Measurements from ENCODE around the gene MTMR3.

MTMR3 gene

DNA sequence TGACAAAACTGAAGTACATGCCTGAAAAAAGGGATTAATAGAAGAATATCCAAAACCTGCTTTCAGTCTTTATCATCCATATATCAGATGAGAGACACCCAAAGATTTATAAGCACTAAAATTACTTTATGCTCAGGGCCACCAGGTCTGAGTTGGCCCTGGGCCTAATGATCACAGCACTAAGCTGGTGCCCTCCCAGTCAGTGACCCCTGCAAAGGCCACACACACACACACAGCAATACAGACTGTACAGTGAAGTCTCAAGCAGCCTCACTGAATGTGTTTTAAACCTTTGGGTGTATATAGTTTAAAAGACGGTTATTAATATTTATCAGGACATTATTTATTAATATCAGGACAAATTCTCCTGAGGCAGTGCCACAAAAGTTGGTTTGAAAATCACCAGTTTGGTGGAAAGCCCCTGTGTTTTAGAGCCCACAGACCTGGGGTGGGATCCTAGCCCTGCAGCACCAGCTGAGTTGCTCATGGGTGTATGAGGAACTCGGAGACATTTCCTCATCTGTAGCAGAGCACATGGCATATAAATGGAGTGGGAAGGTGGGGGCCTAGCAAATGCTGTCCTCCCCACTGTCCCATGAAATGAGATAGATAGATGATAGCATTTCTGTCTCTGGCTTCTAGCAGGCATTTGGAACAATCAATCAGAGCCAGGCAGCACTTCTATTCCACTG, 148.9 kb downstream of the MTMR3 start:
- no peak for DNase-seq (ENCODE audit: low read depth, low spot score)
- TF ChIP-seq, protein P1, sequence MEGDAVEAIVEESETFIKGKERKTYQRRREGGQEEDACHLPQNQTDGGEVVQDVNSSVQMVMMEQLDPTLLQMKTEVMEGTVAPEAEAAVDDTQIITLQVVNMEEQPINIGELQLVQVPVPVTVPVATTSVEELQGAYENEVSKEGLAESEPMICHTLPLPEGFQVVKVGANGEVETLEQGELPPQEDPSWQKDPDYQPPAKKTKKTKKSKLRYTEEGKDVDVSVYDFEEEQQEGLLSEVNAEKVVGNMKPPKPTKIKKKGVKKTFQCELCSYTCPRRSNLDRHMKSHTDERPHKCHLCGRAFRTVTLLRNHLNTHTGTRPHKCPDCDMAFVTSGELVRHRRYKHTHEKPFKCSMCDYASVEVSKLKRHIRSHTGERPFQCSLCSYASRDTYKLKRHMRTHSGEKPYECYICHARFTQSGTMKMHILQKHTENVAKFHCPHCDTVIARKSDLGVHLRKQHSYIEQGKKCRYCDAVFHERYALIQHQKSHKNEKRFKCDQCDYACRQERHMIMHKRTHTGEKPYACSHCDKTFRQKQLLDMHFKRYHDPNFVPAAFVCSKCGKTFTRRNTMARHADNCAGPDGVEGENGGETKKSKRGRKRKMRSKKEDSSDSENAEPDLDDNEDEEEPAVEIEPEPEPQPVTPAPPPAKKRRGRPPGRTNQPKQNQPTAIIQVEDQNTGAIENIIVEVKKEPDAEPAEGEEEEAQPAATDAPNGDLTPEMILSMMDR (IDR thresholded peaks at IDR 0.05; ENCODE audit: insufficient read depth, low read length, missing control alignments), result no peak
- ChIA-PET POLR2A (interaction anchor here (0.6 kb wide), 1 partner anchor 16 kb away, joined by 3 read pairs; no protein-coding TSS in a partner anchor), CTCF (interaction anchor here (1.4 kb wide), 1 partner anchor 26 kb away, joined by 5 read pairs; no protein-coding TSS in a partner anchor)
- no peak overlapping the region for H3K4me3 ChIP-seq (ENCODE audit: low read depth, low read length)

DNA sequence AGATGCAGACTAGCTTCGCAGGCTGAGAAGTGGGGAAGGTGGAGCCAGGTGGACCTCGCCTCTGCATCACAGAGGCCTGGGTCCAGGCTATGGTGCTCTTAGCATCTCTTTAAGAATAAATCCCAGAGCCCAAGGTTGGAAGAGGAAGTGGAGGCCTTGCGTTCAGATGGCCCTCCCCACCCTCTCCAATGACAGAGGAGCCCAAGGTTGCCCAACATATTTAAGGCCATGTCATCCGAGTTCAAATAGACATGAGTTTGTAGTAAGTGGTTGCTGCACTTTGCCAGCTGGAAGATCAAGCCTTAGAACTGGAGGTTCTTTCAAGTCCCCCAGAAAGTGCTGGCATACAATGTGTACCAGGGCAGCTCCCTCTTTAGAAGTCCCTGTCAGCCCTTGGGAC, 150.2 kb downstream of the MTMR3 start:
- POLR2A ChIA-PET, result no interaction called here
- H3K4me3 ChIP-seq (ENCODE audit: low read depth, low read length), result no peak overlapping the region
- TF ChIP-seq, protein P1 (IDR thresholded peaks at IDR 0.05; ENCODE audit: insufficient read depth, low read length, missing control alignments), result no peak
- CTCF ChIA-PET, result interaction anchor here (0.7 to 1.0 kb wide), 2 partner anchors 11 to 12 kb away, joined by 3 read pairs; no protein-coding TSS in a partner anchor
- no peak for DNase-seq (ENCODE audit: low read depth, low spot score)

DNA sequence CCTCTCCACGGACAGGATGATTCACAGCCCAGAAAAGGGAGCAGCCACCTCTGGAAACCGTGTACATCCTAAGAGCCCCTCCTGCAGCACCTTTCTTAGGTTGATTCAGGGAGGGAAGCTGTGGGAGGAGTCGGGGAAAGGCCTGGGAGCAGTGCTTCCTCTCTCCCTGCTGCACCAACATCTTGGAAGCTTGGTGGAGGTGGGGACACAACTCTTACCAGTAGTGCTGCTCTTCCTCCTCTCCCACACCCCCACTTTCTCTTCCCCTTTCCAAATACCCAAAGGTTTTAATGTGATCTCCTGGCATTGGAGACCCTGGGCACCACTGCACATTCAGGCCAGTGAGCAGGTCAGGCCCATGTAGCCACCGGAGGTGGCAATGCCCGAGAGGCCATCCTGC, 150.9 kb downstream of the MTMR3 start:
- CTCF ChIA-PET, result interaction anchor here (0.7 to 1.3 kb wide), 3 partner anchors 12 to 29 kb away, joined by 3 to 5 read pairs (median 3); no protein-coding TSS in a partner anchor
- DNase-seq (ENCODE audit: low read depth, low spot score), result no peak
- no peak overlapping the region for H3K4me3 ChIP-seq (ENCODE audit: low read depth, low read length)
- POLR2A ChIA-PET, result no interaction called here
- TF ChIP-seq, protein P1 (IDR thresholded peaks at IDR 0.05; ENCODE audit: insufficient read depth, low read length, missing control alignments), result no peak

DNA sequence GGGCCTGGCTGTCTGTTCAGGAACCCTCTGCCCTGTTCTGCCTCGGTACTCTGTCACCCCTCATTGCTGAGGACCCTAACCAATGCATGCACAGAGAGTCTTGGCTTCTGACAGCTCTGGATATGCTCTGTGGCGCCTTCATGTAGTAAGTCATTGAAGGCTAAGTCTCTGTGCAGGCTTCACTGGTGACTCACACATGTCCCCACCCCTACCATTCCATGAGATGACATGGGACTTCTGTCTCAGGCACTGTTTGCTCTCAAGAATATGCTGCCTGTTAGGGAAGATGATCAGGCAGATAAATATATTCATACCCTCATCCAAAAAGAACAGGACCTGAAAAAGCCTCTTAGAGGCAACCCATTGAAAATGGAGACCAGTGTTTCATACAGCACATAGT, 153.7 kb downstream of the MTMR3 start:
- DNase-seq (ENCODE audit: low read depth, low spot score), result no peak
- ChIA-PET POLR2A (interaction anchor here (1.5 kb wide), 1 partner anchor 21 kb away, joined by 4 read pairs; no protein-coding TSS in a partner anchor), CTCF (interaction anchor here (1.2 kb wide), 1 partner anchor 31 kb away, joined by 3 read pairs; no protein-coding TSS in a partner anchor)
- TF ChIP-seq, protein P1 (IDR thresholded peaks at IDR 0.05; ENCODE audit: insufficient read depth, low read length, missing control alignments), result no peak
- H3K4me3 ChIP-seq (ENCODE audit: low read depth, low read length), result no peak overlapping the region

DNA sequence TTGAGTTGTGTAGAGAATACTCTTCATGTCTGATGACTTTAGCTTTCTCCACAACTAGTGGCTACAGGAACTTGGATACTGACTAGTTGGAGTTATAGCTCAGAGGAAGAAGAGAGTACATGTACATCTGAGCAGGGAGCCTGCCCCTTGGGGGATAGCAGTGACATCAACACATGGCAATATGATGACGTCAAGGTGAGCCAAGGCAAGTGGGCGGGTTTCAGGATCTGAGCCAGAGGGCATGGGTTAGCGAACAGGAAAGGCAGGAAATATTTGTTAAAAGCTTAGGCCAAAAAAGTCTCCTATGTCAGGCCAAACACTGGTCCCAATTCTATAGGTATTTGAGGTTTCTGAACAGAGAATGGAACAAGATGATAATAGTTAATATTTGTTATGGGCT, 155.2 kb downstream of the MTMR3 start:
- DNase-seq (ENCODE audit: low read depth, low spot score), result no peak
- no peak overlapping the region for H3K4me3 ChIP-seq (ENCODE audit: low read depth, low read length)
- ChIA-PET POLR2A (no interaction called here), CTCF (interaction anchor here (0.6 to 1.1 kb wide), 2 partner anchors 50 to 246 kb away, joined by 3 read pairs; no protein-coding TSS in a partner anchor)
- TF ChIP-seq, protein P1 (IDR thresholded peaks at IDR 0.05; ENCODE audit: insufficient read depth, low read length, missing control alignments), result no peak

DNA sequence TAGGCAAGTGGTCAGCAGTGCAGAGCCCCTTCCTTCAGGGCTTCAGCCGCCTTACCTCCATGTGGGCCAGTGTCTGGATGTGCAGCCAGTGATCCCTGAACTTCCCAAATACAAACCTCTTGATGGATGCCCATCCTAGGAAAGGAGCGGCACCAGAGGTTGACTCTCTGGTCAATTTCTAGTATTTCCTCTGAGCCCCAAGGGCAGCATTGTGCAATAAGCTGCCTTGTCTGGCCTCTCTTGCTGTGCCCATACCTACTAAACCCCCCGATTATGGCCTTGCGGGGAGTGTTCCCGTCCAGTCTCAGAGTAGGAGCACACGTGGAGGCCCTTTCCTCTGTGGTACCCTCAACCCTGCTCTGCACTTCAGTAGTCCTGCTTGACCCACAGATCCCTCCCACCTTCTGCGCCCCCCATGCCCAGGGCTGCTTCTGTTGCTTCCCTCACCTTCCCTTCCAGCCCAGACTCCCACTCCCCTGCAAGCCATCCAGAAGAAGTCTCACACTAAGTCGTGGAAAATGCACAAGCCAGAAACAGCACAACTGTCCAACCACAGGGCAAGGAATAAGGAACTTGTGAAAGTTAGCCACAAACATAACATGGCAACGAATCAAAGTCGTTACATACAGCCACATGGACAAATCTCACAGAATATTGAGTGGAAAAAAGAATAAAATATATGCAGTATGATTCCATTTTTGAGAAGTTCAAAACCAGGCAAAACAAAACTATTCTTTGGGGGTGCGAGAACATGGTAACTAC, 157.7 kb downstream of the MTMR3 start:
- no peak for DNase-seq (ENCODE audit: low read depth, low spot score)
- CTCF ChIA-PET, result interaction anchor here (1.1 kb wide), 1 partner anchor 36 kb away, joined by 6 read pairs; no protein-coding TSS in a partner anchor
- no peak overlapping the region for H3K4me3 ChIP-seq (ENCODE audit: low read depth, low read length)
- TF ChIP-seq, protein P1 (IDR thresholded peaks at IDR 0.05; ENCODE audit: insufficient read depth, low read length, missing control alignments), result no peak
- POLR2A ChIA-PET, result no interaction called here

All from AG04449 (cell line).